ENCODE data around the gene TFCP2. TPM values are rescaled to one million over a fixed set of nuclear protein-coding genes. Genes with fewer than 3 reads are reported as not detected.

Gene TFCP2
- polyA plus RNA-seq, 1 donor (not counting 4 experiments of a cell fraction or from before 2014, with no cell fraction given): 27.2 TPM

DNA sequence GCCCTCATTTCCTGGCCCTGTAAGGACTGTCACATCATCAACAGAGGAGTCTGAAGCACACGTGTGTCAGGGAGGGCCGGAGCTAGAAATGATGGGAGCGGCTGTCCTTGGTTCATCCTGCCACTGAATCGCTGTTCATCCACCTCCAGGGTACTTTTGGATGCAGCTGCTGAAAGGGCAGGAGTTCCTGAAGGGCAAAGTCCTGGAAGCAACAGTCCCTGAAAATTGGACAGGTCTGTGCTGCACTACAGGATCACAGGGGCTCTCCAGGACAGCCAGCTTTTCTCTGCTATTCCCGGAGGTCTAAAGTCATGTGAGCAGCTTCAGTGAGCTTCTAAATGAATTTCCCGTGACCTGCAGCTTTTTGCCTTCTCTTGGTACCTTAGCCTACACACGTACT is 27.2 kb upstream of the TFCP2 start:
- H3K4me1 ChIP-seq (ENCODE audit: control insufficient read depth, extremely low read depth, insufficient read depth, low read length): no peaks in the 10 kb centered on the region
- DNase-seq (ENCODE audit: low read depth, low spot score) (no peak), FAIRE-seq (no peak)
- no peaks in the 10 kb centered on the region for H3K79me2 ChIP-seq (ENCODE audit: control insufficient read depth, insufficient read depth, low read length)
- H3K27me3 ChIP-seq (ENCODE audit: control insufficient read depth, extremely low read depth, insufficient read depth, low read length): no peaks in the 10 kb centered on the region
- no peak overlapping the region for H3K27ac ChIP-seq (ENCODE audit: control insufficient read depth, insufficient read depth, low read length)
- TF ChIP-seq, protein P1, sequence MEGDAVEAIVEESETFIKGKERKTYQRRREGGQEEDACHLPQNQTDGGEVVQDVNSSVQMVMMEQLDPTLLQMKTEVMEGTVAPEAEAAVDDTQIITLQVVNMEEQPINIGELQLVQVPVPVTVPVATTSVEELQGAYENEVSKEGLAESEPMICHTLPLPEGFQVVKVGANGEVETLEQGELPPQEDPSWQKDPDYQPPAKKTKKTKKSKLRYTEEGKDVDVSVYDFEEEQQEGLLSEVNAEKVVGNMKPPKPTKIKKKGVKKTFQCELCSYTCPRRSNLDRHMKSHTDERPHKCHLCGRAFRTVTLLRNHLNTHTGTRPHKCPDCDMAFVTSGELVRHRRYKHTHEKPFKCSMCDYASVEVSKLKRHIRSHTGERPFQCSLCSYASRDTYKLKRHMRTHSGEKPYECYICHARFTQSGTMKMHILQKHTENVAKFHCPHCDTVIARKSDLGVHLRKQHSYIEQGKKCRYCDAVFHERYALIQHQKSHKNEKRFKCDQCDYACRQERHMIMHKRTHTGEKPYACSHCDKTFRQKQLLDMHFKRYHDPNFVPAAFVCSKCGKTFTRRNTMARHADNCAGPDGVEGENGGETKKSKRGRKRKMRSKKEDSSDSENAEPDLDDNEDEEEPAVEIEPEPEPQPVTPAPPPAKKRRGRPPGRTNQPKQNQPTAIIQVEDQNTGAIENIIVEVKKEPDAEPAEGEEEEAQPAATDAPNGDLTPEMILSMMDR (optimal IDR thresholded peaks at IDR 0.05 in 1 of 3, IDR thresholded peaks at IDR 0.05 in 1 of 3, conservative IDR thresholded peaks at IDR 0.05 in 1 of 3; ENCODE audit: extremely low read depth in 1 of 3, insufficient read depth in 2 of 3, low read length in 3 of 3): no peak
- TF ChIP-seq EZH2 (IDR thresholded peaks at IDR 0.05; ENCODE audit: low read length): no peak
- H3K9ac ChIP-seq (ENCODE audit: control insufficient read depth, extremely low read depth, insufficient read depth, low read length): no peak overlapping the region
- no peak overlapping the region for H2AFZ ChIP-seq (ENCODE audit: control insufficient read depth, low read length)
- H3K4me2 ChIP-seq (ENCODE audit: control insufficient read depth, extremely low read depth, insufficient read depth, low read depth, low read length): no peak overlapping the region
- H4K20me1 ChIP-seq (ENCODE audit: control insufficient read depth, extremely low read depth, insufficient read depth, low read length): no peaks in the 10 kb centered on the region
- H3K4me3 ChIP-seq (ENCODE audit: control insufficient read depth in 2 of 3, extremely low read depth in 1 of 3, insufficient read depth in 2 of 3, low read depth in 1 of 3, low read length in 3 of 3): no peak overlapping the region
- H3K9me1 ChIP-seq (ENCODE audit: control insufficient read depth, extremely low read depth, insufficient read depth, low read length): no peaks in the 10 kb centered on the region
- H3K36me3 ChIP-seq (ENCODE audit: control insufficient read depth in 2 of 2, extremely low read depth in 1 of 2, insufficient read depth in 2 of 2, low read length in 2 of 2): no peaks in the 10 kb centered on the region
- no peaks in the 10 kb centered on the region for H3K9me3 ChIP-seq (ENCODE audit: control insufficient read depth, low read depth, low read length)
- dilution Hi-C loops (cut with MboI; ENCODE audit: extremely low pct_ligation_motif_present, low sequenced_read_pairs): no loop called here

DNA sequence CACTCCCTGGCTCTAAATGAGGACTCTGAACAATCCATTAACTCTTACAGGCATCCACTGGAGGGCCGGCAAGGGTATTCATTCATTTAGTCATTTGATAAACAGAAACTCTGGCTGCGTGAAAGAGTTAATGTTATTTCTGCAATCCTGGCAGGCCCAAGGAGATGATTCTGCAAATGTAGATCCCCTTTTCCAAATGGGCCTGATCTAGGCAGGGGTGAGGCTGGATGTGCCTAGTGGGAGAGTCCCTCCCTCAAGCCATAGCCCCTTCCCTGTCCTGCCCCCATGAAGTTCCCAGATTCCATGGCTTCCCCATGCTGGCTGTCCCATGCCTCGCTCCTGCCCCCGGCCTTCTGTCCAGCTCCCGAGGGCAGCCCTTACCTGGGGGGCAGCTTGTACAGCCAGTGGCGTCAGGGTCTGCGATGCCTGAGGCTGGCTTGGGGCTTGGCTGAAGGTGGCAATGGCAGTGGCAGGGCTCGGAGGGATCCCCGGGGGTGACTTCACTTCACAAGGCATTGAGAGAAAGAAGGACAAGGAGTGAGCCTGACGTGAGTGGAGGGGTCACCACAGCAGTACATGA is 26.5 kb upstream of the TFCP2 start:
- H4K20me1 ChIP-seq (ENCODE audit: control insufficient read depth, extremely low read depth, insufficient read depth, low read length): no peaks in the 10 kb centered on the region
- H3K79me2 ChIP-seq (ENCODE audit: control insufficient read depth, insufficient read depth, low read length): no peaks in the 10 kb centered on the region
- H3K36me3 ChIP-seq (ENCODE audit: control insufficient read depth in 2 of 2, extremely low read depth in 1 of 2, insufficient read depth in 2 of 2, low read length in 2 of 2): no peaks in the 10 kb centered on the region
- FAIRE-seq (no peak), DNase-seq (ENCODE audit: low read depth, low spot score) (no peak)
- dilution Hi-C loops (cut with MboI; ENCODE audit: extremely low pct_ligation_motif_present, low sequenced_read_pairs): no loop called here
- no peaks in the 10 kb centered on the region for H3K9me3 ChIP-seq (ENCODE audit: control insufficient read depth, low read depth, low read length)
- H3K27ac ChIP-seq (ENCODE audit: control insufficient read depth, insufficient read depth, low read length): no peak overlapping the region
- no peak overlapping the region for H3K9ac ChIP-seq (ENCODE audit: control insufficient read depth, extremely low read depth, insufficient read depth, low read length)
- no peaks in the 10 kb centered on the region for H3K4me1 ChIP-seq (ENCODE audit: control insufficient read depth, extremely low read depth, insufficient read depth, low read length)
- H3K27me3 ChIP-seq (ENCODE audit: control insufficient read depth, extremely low read depth, insufficient read depth, low read length): no peaks in the 10 kb centered on the region
- TF ChIP-seq EZH2 (IDR thresholded peaks at IDR 0.05; ENCODE audit: low read length): no peak
- TF ChIP-seq, protein P1 (optimal IDR thresholded peaks at IDR 0.05 in 1 of 3, IDR thresholded peaks at IDR 0.05 in 1 of 3, conservative IDR thresholded peaks at IDR 0.05 in 1 of 3; ENCODE audit: extremely low read depth in 1 of 3, insufficient read depth in 2 of 3, low read length in 3 of 3): no peak
- no peak overlapping the region for H2AFZ ChIP-seq (ENCODE audit: control insufficient read depth, low read length)
- H3K9me1 ChIP-seq (ENCODE audit: control insufficient read depth, extremely low read depth, insufficient read depth, low read length): no peaks in the 10 kb centered on the region
- H3K4me2 ChIP-seq (ENCODE audit: control insufficient read depth, extremely low read depth, insufficient read depth, low read depth, low read length): no peak overlapping the region
- H3K4me3 ChIP-seq (ENCODE audit: control insufficient read depth in 2 of 3, extremely low read depth in 1 of 3, insufficient read depth in 2 of 3, low read depth in 1 of 3, low read length in 3 of 3): no peak overlapping the region
